ENCODE data around the gene KIF26B.
"Not testable (repeated sequence)": the region's sequence is repeated elsewhere in the genome, so short reads cannot be mapped to it uniquely, and the experiment has no call there.

The KIF26B gene

GRCh38 chr1:245671966-245672767, 517.4 kb downstream of the KIF26B start:
- DNase-seq, result no peak

GRCh38 chr1:245672836-245673656, 518.3 kb downstream of the KIF26B start:
- not testable (repeated sequence) for DNase-seq

GRCh38 chr1:245673881-245674414, 519.2 kb downstream of the KIF26B start:
- no peak for DNase-seq

- no peak for DNase-seq
Measured at GRCh38 chr1:245677461-245678240, 522.9 kb downstream of the KIF26B start.

GRCh38 chr1:245678860-245679411, 524.2 kb downstream of the KIF26B start:
- DNase-seq, result no peak

- no peak for DNase-seq
Measured at GRCh38 chr1:245679821-245680780, 525.3 kb downstream of the KIF26B start.

- no peak for DNase-seq
Measured at GRCh38 chr1:245682638-245683628, 528.1 kb downstream of the KIF26B start.

GRCh38 chr1:245683676-245684075, 528.9 kb downstream of the KIF26B start:
- DNase-seq, result no peak

GRCh38 chr1:245684166-245684565, 529.4 kb downstream of the KIF26B start:
- DNase-seq, result no peak

- no peak for DNase-seq
Measured at GRCh38 chr1:245684571-245684970, 529.8 kb downstream of the KIF26B start.

- DNase-seq, result no peak
Measured at GRCh38 chr1:245685111-245685810, 530.5 kb downstream of the KIF26B start.

- no peak for DNase-seq
Measured at GRCh38 chr1:245686006-245686405, 531.2 kb downstream of the KIF26B start.

- no peak for DNase-seq
Measured at GRCh38 chr1:245686446-245687030, 531.8 kb downstream of the KIF26B start.

- no peak for DNase-seq
Measured at GRCh38 chr1:245687152-245687635, 532.4 kb downstream of the KIF26B start.

GRCh38 chr1:245687636-245688535, 533.1 kb downstream of the KIF26B start:
- DNase-seq, result no peak

- no peak for DNase-seq
Measured at GRCh38 chr1:245688536-245689453, 534.0 kb downstream of the KIF26B start.
